C4-2B (cell line): Measurements from ENCODE around the gene CUL2.

ENCODE experiments used
- ZFX ChIP-seq: fragments of 450-650 bp; IDR thresholded peaks from 2 replicates; pipeline ENCODE4 v1.6.1; 2017
- TF ChIP-seq, protein P1 (sequence below): fragments of 450-650 bp; conservative IDR thresholded peaks from 2 replicates; pipeline ENCODE4 v1.5.1; 2017; ENCODE audit warnings: mild to moderate bottlenecking

DNA sequence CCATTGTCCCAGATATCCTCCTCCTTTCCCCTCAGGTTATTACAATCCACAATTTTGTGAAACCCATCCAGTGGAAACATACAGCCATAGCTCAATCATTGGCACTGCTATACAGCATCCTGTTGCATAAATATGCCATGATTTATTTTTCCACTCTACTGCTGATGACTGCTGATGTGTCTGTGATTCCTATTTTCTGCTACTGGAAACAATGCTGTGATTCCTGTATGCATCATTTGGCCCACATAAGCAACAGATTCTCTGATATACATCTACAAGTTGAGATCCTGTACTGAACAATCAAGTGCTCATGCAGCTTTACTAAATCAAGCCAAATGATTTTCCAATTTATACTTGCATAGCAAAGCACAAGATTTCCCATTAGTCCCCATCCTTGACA, 39.6 kb downstream of the CUL2 start:
- TF ChIP-seq, protein P1, sequence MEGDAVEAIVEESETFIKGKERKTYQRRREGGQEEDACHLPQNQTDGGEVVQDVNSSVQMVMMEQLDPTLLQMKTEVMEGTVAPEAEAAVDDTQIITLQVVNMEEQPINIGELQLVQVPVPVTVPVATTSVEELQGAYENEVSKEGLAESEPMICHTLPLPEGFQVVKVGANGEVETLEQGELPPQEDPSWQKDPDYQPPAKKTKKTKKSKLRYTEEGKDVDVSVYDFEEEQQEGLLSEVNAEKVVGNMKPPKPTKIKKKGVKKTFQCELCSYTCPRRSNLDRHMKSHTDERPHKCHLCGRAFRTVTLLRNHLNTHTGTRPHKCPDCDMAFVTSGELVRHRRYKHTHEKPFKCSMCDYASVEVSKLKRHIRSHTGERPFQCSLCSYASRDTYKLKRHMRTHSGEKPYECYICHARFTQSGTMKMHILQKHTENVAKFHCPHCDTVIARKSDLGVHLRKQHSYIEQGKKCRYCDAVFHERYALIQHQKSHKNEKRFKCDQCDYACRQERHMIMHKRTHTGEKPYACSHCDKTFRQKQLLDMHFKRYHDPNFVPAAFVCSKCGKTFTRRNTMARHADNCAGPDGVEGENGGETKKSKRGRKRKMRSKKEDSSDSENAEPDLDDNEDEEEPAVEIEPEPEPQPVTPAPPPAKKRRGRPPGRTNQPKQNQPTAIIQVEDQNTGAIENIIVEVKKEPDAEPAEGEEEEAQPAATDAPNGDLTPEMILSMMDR = no peak
- TF ChIP-seq ZFX = no peak
